Fibroblast of lung (primary cell): ENCODE results near the gene GAB2.
"Not testable (repeated sequence)": the region's sequence is repeated elsewhere in the genome, so short reads cannot be mapped to it uniquely, and the experiment has no call there.

Experiments used
- CTCF ChIP-seq, 2 donors: IDR thresholded peaks in 1 of 2; conservative IDR thresholded peaks in 1 of 2; 1 replicate in 1 of 2; 2 replicates in 1 of 2; pipeline ENCODE4 v1.5.1; 2011 to 2012; ENCODE audit warnings: low read length in 2 of 2, control low read depth in 1 of 2, inconsistent platforms in 1 of 2, low read depth in 1 of 2, mild to moderate bottlenecking in 1 of 2
- EZH2 ChIP-seq: IDR thresholded peaks from 2 replicates; pipeline ENCODE4 v1.5.1; 2012; ENCODE audit warnings: low read length, control low read depth, mild to moderate bottlenecking; ENCODE audit errors: missing control alignments

- not testable (repeated sequence) for TF ChIP-seq CTCF (conservative IDR thresholded peaks at IDR 0.05 in 1 of 2, IDR thresholded peaks at IDR 0.05 in 1 of 2; ENCODE audit: low read depth in 1 of 2, low read length in 2 of 2); EZH2
These were observed 47.2 kb upstream of the GAB2 start for GRCh38 chr11:78464787-78465168.
